Hypothalamus (tissue), 51 donors: ENCODE data around the gene CRIP1.
A peak's percentile ranks its signal among the peaks of the same experiment; 100 is the strongest.

Source experiments
- DNase-seq, 51 donors: peaks; one replicate each; lab custom pipeline; 2025; lab: John Stamatoyannopoulos, UW

CRIP1 gene

DNA sequence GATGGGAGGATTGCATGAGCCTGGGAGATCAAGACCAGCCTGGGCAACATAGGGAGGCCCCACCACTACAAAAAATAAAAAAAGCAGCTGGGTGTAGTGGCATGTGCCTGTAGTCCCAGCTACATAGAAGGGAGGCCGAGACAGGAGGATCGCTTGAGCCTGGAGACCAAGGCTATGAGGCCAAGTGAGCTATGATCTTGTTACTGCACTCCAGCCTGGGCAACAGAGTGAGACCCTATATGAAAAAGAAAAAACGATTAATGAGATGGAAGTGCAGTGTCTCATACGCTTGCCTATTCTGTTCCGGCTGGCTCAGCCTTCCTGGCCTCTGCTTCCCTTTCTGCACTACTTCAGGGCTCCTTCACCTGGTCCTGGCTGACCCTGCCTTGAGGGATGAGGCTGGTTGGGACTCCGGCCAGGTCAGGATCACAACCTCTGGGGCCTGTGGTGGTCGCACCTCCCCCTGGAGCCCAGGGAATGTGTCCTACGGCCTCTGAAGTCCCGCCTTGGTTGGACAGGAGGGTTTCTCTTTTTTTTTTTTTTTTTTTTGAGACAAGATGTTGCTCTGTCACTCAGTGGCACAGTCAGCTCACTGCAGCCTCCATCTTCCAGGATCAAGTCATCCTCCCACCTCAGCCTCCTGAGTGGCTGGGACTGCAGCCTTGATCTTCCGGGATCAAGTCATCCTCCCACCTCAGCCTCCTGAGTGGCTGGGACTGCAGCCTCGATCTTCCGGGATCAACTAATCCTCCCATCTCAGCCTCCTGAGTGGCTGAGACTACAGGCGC, 15.0 kb downstream of the CRIP1 start:
- no peak for DNase-seq

DNA sequence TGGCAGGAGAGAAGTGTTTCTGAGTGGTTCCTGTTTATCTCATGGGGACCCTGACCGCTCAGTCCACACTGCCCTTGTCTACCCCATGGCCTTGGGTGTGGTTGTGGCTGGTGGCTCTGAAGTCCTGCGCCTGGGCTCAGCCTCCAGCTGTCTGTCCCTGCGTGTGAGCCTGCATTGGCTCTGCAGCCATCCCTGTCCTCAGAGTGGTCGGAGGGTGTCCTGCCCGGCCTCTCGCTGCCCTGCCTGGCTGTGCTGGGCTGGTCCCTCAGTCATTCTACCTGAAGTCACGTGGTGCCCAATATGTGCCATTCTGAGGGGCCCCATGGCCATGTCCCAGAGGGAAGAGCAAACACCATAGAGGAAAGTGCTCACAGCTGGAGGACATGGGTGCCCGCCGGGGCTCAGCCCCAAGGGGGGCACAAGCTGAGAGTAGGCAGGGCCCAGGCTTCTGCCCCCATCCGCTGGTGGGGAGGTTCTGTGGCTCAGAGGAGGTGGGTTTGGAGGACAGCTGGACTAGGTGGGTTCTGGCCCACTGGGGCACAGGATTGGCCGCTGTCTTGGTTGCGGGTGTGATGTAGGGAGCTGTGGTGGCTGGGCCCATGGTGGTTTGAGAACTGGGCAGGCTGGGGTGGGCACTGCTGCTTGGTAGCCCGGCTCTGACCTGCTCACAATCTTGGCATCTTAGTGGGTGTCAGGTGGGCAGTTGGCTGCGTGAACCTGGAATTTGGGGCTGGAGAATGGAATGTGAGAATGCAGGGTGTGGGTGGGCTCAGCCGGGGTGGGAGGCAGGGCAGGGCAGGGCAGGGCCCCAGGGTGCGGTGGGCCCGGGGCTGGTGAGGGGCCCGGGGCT, 16.0 kb downstream of the CRIP1 start:
- no peak for DNase-seq

GRCh38 chr14:105503296-105503640, 16.6 kb downstream of the CRIP1 start:
- no peak for DNase-seq

- DNase-seq, result peak in 1 of 51 donors; percentile 3
Observed at GRCh38 chr14:105503935-105504692, 17.4 kb downstream of the CRIP1 start.

DNA sequence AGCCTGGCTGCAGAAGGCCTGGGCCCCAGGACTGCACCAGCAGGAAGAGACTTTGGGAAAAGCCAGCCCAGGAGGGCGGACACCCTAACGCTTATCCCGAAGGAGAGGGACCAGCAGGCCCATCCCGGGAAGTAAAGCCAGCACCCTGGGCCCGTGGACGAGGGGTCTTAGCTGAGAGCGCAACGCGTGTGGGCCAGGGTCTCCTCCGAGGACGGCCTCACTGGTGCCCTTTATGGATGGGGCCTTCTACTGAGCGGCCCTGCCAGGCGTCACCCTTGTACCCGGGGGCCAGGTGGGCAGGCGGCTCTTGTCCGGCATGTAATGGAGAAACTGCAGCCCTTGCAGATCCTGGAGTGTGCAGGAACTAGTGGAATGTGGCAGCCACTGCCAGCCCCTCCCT, 18.4 kb downstream of the CRIP1 start:
- no peak for DNase-seq

GRCh38 chr14:105507247-105507646, 20.6 kb downstream of the CRIP1 start:
- DNase-seq, result no peak

GRCh38 chr14:105508069-105508468, 21.4 kb downstream of the CRIP1 start:
- DNase-seq, result no peak

DNA sequence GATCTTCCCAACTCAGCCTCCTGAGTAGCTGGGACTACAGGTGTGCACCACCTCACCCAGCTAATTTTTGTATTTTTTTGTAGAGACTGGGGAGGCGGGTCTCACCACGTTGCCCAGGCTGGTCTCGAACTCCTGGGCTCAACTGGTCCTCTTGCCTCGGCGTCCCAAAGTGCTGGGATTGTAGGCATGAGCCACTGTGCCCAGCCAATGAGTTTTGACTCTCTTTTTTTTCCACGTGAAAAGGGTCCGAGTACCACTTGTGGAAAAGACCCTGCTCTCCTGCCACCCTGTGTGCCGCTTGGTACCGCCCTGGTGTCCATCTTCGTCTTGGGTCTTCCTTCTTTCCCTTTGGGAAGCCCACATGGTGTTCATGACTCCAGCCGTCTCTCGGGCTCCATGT, 21.9 kb downstream of the CRIP1 start:
- DNase-seq, result no peak

GRCh38 chr14:105517096-105517495, 30.4 kb downstream of the CRIP1 start:
- DNase-seq, result no peak

GRCh38 chr14:105519946-105520698, 33.4 kb downstream of the CRIP1 start:
- DNase-seq, result no peak

DNA sequence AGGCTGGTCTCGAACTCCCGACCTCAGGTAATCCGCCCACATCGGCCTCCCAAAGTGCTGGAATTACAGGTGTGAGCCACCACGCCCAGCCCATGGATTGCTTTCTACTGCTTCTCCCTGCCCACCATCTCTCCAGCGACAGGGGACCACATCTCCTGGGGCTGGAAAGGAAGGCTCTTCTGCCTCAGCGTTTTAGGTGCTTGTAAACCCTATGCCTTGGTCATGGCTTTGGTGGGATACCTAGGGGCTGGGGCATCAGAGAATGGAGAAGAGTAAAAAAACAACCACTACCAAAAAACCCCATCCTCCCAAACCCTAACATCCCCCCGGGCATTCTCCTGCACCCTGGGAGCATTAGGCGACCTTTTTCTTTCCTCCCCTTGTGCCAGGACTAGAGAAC, 38.6 kb downstream of the CRIP1 start:
- DNase-seq, result no peak

GRCh38 chr14:105525861-105526775, 39.4 kb downstream of the CRIP1 start, which contains the start of gene TMEM121:
TSS of gene TMEM121 (plus strand) at chr14:105526583. CDS start at chr14:105528835, 2,252 bp downstream.
- peak in 22 of 51 donors; percentile 17 to 80 (median 40) for DNase-seq

DNA sequence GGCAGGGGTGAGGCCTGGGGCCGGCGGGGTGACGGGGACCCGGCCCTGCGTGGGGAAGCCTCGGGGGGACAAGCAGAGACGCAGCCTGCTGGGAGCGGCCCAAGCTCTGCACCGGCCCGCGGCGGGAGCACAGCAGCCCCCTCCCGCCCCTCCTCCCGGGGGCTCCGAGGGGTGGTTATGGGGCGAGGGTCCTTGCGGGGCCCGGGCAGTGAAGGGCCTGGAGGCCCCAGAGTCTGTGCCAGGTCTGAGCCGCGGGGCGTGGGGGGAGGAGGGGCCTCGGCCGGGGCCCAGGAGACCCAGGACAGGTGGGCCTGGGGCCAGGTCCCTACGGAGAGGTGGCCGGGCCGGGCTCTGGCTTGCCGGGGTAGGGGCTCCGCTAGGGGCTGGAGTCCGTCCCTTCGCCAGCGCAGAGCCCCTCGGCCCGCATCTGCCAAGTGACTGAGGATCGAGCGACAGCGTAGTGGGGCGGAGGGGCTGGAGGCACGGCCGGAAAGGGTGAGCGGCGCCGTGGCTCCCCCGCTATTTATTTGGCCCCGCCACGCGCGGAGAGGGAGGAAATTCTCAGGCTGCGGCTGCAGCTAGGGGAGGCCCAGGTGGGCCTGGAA, 40.2 kb downstream of the CRIP1 start:
- DNase-seq, result peak in 4 of 51 donors; percentile 17 to 43 (median 37)

DNA sequence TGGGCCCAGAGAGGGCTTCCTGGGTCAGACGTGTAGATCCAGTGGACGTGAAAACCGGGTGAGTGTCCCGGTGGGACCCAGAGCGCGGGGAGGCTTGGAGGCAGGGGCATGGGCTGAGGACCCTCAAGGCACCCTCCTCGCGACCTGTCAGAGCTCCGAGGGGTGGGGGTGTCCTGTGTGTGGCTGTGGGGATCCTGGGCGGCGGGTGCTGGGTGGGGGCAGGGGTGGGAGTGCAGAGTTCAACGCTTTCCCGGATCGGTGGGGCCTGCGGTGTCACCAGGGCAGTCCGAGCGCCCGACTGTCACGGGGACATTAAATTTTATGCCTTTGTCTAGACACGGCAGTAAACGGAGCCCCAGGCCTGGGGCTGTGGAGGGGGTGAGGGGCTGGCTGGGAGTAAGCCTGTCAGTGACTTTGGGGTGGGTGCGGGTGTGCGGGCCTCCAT, 40.7 kb downstream of the CRIP1 start:
- no peak for DNase-seq

DNA sequence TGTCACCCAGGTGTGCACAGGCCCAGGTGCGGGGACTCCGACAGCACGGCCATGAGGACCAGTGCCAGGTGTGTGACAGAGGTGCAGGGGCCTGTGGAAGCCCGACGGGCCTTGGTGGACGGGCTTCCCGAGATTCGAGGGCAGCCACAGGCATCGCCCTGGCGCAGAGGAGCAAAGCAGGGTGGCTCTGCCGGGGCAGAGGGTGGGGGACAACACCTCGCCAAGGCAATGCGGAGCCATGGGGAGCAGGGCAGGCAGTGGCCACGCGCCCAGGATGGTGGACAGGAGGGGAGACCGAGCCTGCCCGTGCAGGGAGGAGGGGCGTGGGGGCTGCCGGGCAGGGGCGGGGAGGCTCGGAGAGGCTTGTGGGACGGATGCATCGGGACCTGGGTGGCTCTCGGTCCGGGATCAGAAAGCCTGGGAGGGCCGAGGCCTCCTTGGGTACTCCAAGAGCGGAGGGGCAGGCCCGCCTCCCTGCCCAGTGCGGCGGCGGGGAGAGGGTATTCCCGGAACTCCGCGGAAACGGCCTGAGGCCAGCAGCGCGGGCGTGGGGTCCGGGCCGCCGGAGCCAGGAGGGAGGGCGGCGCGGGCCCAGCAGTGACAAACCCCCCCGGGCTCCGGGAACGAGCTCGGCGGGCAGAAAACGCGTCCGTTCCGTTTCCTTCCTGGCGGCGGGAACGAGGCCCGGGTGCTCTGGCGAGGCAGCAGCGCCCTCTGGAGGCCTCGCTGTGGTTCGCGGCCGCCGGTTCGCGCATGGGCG, 41.3 kb downstream of the CRIP1 start:
- DNase-seq, result peak in 48 of 51 donors; percentile 26 to 87 (median 68)

DNA sequence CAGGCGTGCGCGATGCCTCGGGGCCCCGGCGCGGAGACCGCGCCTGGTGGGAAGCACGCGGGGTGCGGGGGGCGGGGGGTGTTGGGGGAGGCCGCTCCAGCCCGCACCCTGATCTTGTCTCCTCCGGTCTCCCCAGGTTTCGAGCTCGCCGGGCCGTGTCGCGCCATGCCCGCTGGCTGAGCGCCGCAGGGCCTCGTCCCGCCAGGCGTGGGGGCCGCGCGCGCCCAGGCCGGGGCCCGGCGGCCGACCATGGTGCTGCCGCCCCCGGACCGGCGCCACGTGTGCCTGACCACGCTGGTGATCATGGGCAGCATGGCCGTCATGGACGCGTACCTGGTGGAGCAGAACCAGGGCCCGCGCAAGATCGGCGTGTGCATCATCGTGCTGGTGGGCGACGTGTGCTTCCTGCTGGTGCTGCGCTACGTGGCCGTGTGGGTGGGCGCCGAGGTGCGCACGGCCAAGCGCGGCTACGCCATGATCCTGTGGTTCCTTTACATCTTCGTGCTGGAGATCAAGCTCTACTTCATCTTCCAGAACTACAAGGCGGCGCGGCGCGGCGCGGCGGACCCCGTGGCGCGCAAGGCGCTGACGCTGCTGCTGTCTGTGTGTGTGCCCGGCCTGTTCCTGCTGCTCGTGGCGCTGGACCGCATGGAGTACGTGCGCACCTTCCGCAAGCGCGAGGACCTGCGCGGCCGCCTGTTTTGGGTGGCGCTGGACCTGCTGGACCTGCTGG, 42.1 kb downstream of the CRIP1 start:
- peak in 1 of 51 donors; percentile 41 for DNase-seq

- no peak for DNase-seq
Observed at GRCh38 chr14:105529319-105529568, 42.6 kb downstream of the CRIP1 start.
